ENCODE measurements around the gene TIMM29. TPM values are rescaled to one million over a fixed set of nuclear protein-coding genes. Genes with fewer than 3 reads are reported as not detected.
"Not testable (repeated sequence)": the region's sequence is repeated elsewhere in the genome, so short reads cannot be mapped to it uniquely, and the experiment has no call there.

The TIMM29 gene
- total RNA-seq, 2 donors from 2014 or later = 20.0 to 26.8 TPM

DNA sequence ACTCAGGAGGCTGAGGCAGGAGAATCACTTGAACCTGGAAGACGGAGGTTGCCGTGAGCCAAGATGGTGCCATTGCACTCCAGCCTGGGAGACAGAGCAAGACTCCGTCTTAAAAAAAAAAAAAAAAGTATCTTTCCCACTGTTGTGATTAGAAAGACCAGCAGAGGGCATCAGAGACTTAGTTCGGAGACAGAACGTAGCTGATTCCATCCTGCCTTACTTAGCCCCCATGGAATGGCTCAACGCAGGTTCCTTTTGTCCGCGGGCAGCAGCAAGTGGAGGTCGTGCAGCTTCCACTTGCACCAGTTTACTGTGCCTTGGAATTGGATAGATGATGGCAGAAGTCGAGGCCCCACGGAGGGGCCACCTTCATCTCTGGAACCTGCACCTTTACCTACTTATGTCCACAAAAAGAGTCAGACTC, 8.1 kb downstream of the TIMM29 start:
- Histone ChIP-seq H3K27ac (ENCODE audit: low read depth, low read length) (no peak overlapping the region), H3K4me1 (ENCODE audit: control insufficient read depth, insufficient read depth, low read length) (peaks cover 4% of the 10 kb centered on the region), H3K27me3 (ENCODE audit: control insufficient read depth, insufficient read depth, low read length, poor library complexity, severe bottlenecking) (no peaks in the 10 kb centered on the region), H3K9me3 (ENCODE audit: control insufficient read depth, low read length) (no peaks in the 10 kb centered on the region), H3K36me3 (ENCODE audit: control insufficient read depth, insufficient read depth, low read length) (peaks cover 12% of the 10 kb centered on the region), H3K4me3 (ENCODE audit: low read length) (no peak overlapping the region), H3K9ac (ENCODE audit: extremely low read depth, low read length, poor library complexity, severe bottlenecking) (no peak overlapping the region)
- Mint-ChIP-seq H3K36me3 (ENCODE audit: low read depth) (peaks cover 7% of the 10 kb centered on the region), H3K27ac (peak overlapping the region; percentile 83), H3K27me3 (ENCODE audit: insufficient read depth) (no peaks in the 10 kb centered on the region), H3K4me3 (no peak overlapping the region), H3K9me3 (no peaks in the 10 kb centered on the region), H3K4me1 (peaks cover 10% of the 10 kb centered on the region)
- DNase-seq = peak; percentile 84
- WGBS, 2 experiments (ENCODE audit: insufficient coverage in 1 of 2, insufficient read length in 1 of 2) = 0 to 17% methylated on average over 3 to 11 of the region's 11 CpGs
- TF ChIP-seq, protein P1, sequence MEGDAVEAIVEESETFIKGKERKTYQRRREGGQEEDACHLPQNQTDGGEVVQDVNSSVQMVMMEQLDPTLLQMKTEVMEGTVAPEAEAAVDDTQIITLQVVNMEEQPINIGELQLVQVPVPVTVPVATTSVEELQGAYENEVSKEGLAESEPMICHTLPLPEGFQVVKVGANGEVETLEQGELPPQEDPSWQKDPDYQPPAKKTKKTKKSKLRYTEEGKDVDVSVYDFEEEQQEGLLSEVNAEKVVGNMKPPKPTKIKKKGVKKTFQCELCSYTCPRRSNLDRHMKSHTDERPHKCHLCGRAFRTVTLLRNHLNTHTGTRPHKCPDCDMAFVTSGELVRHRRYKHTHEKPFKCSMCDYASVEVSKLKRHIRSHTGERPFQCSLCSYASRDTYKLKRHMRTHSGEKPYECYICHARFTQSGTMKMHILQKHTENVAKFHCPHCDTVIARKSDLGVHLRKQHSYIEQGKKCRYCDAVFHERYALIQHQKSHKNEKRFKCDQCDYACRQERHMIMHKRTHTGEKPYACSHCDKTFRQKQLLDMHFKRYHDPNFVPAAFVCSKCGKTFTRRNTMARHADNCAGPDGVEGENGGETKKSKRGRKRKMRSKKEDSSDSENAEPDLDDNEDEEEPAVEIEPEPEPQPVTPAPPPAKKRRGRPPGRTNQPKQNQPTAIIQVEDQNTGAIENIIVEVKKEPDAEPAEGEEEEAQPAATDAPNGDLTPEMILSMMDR (conservative IDR thresholded peaks at IDR 0.05) = peak; percentile 77

DNA sequence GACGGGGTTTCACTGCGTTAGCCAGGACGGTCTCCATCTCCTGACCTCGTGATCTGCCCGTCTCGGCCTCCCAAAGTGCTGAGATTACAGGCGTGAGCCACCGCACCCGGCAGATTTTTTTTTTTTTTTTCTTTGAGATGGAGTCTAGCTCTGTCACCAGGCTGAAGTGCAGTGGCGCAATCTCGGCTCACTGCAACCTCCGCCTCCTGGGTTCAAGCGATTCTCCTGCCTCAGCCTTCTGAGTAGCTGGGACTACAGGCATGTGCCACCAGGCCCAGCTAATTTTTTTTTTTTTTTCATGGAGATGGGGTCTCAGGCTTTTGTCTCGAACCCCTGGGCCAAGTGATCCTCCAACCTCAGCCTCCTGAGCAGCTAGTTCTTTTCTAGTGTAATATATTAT, 13.0 kb downstream of the TIMM29 start:
- H3K4me3 ChIP-seq (ENCODE audit: low read length); H3K36me3 ChIP-seq (ENCODE audit: control insufficient read depth, insufficient read depth, low read length); H3K27ac ChIP-seq (ENCODE audit: low read depth, low read length); DNase-seq; H3K4me3 Mint-ChIP-seq; H3K9me3 ChIP-seq (ENCODE audit: control insufficient read depth, low read length); H3K9ac ChIP-seq (ENCODE audit: extremely low read depth, low read length, poor library complexity, severe bottlenecking); H3K27ac Mint-ChIP-seq; H3K27me3 ChIP-seq (ENCODE audit: control insufficient read depth, insufficient read depth, low read length, poor library complexity, severe bottlenecking); H3K9me3 Mint-ChIP-seq; H3K4me1 ChIP-seq (ENCODE audit: control insufficient read depth, insufficient read depth, low read length); H3K27me3 Mint-ChIP-seq (ENCODE audit: insufficient read depth); H3K36me3 Mint-ChIP-seq (ENCODE audit: low read depth): not testable (repeated sequence)
- WGBS, 2 experiments (ENCODE audit: insufficient coverage in 1 of 2, insufficient read length in 1 of 2) = 79 to 93% methylated on average over 7 to 14 of the region's 14 CpGs
- H3K4me1 Mint-ChIP-seq = peaks cover 13% of the 10 kb centered on the region

DNA sequence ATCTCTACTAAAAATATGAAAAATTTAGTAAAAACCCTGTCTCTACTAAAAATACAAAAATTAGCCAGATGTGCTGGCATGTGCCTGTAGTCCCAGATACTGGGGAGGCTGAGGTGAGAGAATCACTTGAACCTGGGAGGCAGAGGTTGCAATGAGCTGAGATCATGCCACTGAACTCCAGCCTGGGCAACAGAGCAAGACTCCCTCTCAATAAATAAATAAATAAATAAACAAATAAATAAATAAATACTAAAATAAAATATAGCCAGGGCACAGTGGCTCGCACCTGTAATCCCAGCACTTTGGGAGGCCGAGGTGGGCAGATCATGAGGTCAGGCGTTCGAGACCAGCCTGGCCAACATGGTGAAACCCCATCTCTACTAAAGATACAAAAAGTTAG, 14.8 kb downstream of the TIMM29 start:
- not testable (repeated sequence) for H3K9me3 ChIP-seq (ENCODE audit: control insufficient read depth, low read length); H3K36me3 Mint-ChIP-seq (ENCODE audit: low read depth); DNase-seq; H3K27ac ChIP-seq (ENCODE audit: low read depth, low read length); H3K9me3 Mint-ChIP-seq; H3K4me1 ChIP-seq (ENCODE audit: control insufficient read depth, insufficient read depth, low read length); H3K27ac Mint-ChIP-seq; H3K36me3 ChIP-seq (ENCODE audit: control insufficient read depth, insufficient read depth, low read length); H3K9ac ChIP-seq (ENCODE audit: extremely low read depth, low read length, poor library complexity, severe bottlenecking); H3K4me3 Mint-ChIP-seq; H3K27me3 Mint-ChIP-seq (ENCODE audit: insufficient read depth); H3K27me3 ChIP-seq (ENCODE audit: control insufficient read depth, insufficient read depth, low read length, poor library complexity, severe bottlenecking); H3K4me3 ChIP-seq (ENCODE audit: low read length)
- H3K4me1 Mint-ChIP-seq = peaks cover 11% of the 10 kb centered on the region
- 95 to 98% methylated on average over 4 of the region's 4 CpGs for WGBS, 2 experiments (ENCODE audit: insufficient coverage in 1 of 2, insufficient read length in 1 of 2)

DNA sequence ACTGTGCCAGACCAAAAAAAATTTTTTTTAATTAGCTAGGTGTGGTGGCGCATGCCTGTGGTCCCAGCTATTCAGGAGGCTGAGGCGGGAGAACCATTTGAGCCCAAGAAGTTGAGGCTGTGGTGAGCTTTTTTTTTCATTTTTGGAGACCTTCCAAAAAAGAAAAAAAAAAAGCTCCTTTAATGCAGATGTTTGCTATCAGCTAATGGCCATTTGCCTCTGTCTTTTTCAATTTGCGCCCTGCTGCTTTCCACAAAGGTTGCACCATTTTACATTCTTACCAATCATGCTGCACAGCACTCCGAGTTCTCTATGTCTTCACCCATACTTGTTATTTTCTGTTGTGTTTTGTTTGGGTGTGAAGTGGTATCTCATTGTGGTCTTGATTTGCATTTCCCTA, 16.7 kb downstream of the TIMM29 start:
- Histone ChIP-seq H3K27ac (ENCODE audit: low read depth, low read length) (no peak overlapping the region), H3K4me1 (ENCODE audit: control insufficient read depth, insufficient read depth, low read length) (no peaks in the 10 kb centered on the region), H3K36me3 (ENCODE audit: control insufficient read depth, insufficient read depth, low read length) (no peaks in the 10 kb centered on the region), H3K9ac (ENCODE audit: extremely low read depth, low read length, poor library complexity, severe bottlenecking) (no peak overlapping the region), H3K27me3 (ENCODE audit: control insufficient read depth, insufficient read depth, low read length, poor library complexity, severe bottlenecking) (no peaks in the 10 kb centered on the region), H3K9me3 (ENCODE audit: control insufficient read depth, low read length) (no peaks in the 10 kb centered on the region), H3K4me3 (ENCODE audit: low read length) (no peak overlapping the region)
- WGBS, 2 experiments (ENCODE audit: insufficient coverage in 1 of 2, insufficient read length in 1 of 2) = 98 to 100% methylated on average over 2 to 3 of the region's 4 CpGs
- Mint-ChIP-seq H3K4me1 (peaks cover 4% of the 10 kb centered on the region), H3K9me3 (no peaks in the 10 kb centered on the region), H3K27me3 (ENCODE audit: insufficient read depth) (no peaks in the 10 kb centered on the region), H3K4me3 (no peak overlapping the region), H3K27ac (no peak overlapping the region), H3K36me3 (ENCODE audit: low read depth) (no peaks in the 10 kb centered on the region)
- TF ChIP-seq, protein P1 (conservative IDR thresholded peaks at IDR 0.05) = no peak
- DNase-seq = no peak

Measured in endodermal cell (in vitro differentiated cells).